Neural crest cell (in vitro differentiated cells): ENCODE data around the gene ANO1. TPM values are rescaled to one million over a fixed set of nuclear protein-coding genes. Genes with fewer than 3 reads are reported as not detected.

Source experiments
- DNase-seq: peaks from one replicate; pipeline ENCODE4 v3.0.0; 2021; ENCODE audit warnings: low read depth, mixed read lengths, low spot score
- H3K27ac Mint-ChIP-seq: one replicate; pipeline ENCODE4 v1.8.0; 2021; ENCODE audit warnings: mild to moderate bottlenecking, mixed read lengths; ENCODE audit not compliant: unreplicated experiment
- H3K27me3 Mint-ChIP-seq: 2 replicates; pipeline ENCODE4 v1.8.0; 2021; ENCODE audit warnings: low read depth, mild to moderate bottlenecking, mixed read lengths
- H3K36me3 Mint-ChIP-seq: 2 replicates; pipeline ENCODE4 v1.8.0; 2021; ENCODE audit warnings: low read depth, mild to moderate bottlenecking, mixed read lengths
- H3K4me1 Mint-ChIP-seq: 2 replicates; pipeline ENCODE4 v1.8.0; 2021; ENCODE audit warnings: mixed read lengths
- H3K4me3 Mint-ChIP-seq: one replicate; pipeline ENCODE4 v1.8.0; 2021; ENCODE audit warnings: mild to moderate bottlenecking, mixed read lengths
- H3K9me3 Mint-ChIP-seq: 2 replicates; pipeline ENCODE4 v1.8.0; 2021; ENCODE audit warnings: mixed read lengths
- total RNA-seq: library from RNA; stranded (reverse); gene quantifications from 2 replicates; pipeline ENCODE4 v1.2.1, GENCODE V29; 2021
- TF ChIP-seq, protein P1 (sequence below): fragments of 200-600 bp; sonication (generic); conservative IDR thresholded peaks from 2 replicates; pipeline ENCODE4 v1.5.0; 2021; ENCODE audit warnings: antibody characterized with exemption, mild to moderate bottlenecking

Gene ANO1
- total RNA-seq, 1 donor from 2014 or later = not detected

DNA sequence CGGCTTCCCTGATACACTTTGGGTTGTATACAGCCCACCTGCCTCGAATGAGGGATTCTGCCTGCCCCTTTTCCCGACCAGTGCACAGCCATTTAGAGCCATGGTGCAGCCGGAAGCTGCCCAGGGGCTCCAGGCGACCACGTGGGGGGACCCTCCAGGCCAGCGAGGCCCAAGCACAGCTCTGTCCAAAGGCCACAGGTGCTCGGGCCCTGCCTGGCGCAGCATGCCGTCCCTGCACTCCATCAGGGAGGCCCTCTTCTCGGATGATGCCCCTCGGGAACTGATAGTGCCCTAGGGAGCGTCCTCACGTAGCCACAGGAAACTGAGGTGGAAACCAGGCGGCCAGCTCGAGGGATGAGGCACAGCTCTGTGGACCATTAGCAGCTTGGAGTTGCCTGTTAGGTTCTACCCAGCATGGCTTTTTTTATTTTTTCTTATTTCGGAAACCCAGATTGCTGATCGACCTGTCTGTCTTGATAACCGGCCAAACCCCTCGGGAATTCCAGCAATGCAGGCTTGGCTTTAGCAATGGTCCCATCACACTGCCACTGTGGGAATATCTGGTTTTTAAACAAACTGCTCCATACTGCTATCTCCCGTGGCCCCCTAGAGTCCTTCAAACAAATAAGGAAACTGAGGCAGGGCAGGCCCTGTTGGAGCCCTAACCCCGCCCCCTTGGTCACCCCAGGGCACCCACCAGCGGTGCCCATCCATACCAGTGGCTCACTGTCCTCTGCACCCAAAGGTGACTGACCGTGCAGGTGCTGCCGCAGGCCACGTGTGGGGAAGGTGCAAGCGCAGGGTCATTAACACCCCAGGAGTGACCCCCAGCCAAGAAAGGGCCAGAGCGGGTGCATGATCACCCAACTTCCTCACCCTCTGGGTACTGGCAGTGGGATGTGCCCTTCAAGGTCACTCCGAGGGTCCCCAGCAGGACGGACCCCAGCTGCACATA is 8.0 kb downstream of the ANO1 start:
- H3K36me3 Mint-ChIP-seq = no peaks in the 10 kb centered on the region
- no peak overlapping the region for H3K27ac Mint-ChIP-seq
- TF ChIP-seq, protein P1, sequence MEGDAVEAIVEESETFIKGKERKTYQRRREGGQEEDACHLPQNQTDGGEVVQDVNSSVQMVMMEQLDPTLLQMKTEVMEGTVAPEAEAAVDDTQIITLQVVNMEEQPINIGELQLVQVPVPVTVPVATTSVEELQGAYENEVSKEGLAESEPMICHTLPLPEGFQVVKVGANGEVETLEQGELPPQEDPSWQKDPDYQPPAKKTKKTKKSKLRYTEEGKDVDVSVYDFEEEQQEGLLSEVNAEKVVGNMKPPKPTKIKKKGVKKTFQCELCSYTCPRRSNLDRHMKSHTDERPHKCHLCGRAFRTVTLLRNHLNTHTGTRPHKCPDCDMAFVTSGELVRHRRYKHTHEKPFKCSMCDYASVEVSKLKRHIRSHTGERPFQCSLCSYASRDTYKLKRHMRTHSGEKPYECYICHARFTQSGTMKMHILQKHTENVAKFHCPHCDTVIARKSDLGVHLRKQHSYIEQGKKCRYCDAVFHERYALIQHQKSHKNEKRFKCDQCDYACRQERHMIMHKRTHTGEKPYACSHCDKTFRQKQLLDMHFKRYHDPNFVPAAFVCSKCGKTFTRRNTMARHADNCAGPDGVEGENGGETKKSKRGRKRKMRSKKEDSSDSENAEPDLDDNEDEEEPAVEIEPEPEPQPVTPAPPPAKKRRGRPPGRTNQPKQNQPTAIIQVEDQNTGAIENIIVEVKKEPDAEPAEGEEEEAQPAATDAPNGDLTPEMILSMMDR = no peak
- H3K27me3 Mint-ChIP-seq = peaks cover 34% of the 10 kb centered on the region
- H3K4me1 Mint-ChIP-seq = peaks cover 17% of the 10 kb centered on the region
- no peak for DNase-seq
- H3K9me3 Mint-ChIP-seq = no peaks in the 10 kb centered on the region
- H3K4me3 Mint-ChIP-seq = no peak overlapping the region

DNA sequence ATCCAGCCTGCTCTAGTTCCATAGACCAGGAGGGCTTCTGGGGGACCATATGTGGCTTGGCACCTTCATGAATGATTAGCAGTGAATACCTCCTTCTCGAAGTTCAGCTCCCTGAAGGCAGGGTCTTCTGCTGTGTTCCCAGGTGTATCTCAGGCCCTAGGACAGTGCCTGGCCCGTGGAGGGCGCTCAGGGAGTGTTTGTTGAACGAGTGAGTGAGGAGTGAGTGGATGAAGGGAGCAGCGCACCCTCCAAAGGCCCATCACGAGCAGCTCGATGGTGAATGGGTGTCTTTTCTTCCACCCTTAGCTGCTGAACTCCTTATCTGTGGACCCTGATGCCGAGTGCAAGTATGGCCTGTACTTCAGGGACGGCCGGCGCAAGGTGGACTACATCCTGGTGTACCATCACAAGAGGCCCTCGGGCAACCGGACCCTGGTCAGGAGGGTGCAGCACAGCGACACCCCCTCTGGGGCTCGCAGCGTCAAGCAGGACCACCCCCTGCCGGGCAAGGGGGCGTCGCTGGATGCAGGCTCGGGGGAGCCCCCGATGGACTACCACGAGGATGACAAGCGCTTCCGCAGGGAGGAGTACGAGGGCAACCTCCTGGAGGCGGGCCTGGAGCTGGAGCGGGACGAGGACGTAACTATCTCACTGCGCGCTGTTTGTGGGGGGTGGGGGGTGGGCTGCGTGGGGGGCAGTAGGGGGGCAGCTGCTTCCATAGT is 9.5 kb downstream of the ANO1 start:
- TF ChIP-seq, protein P1 = no peak
- Mint-ChIP-seq H3K36me3 (no peaks in the 10 kb centered on the region), H3K4me1 (peaks cover 17% of the 10 kb centered on the region), H3K9me3 (no peaks in the 10 kb centered on the region), H3K27me3 (peaks cover 21% of the 10 kb centered on the region), H3K27ac (no peak overlapping the region), H3K4me3 (no peak overlapping the region)
- DNase-seq = no peak

DNA sequence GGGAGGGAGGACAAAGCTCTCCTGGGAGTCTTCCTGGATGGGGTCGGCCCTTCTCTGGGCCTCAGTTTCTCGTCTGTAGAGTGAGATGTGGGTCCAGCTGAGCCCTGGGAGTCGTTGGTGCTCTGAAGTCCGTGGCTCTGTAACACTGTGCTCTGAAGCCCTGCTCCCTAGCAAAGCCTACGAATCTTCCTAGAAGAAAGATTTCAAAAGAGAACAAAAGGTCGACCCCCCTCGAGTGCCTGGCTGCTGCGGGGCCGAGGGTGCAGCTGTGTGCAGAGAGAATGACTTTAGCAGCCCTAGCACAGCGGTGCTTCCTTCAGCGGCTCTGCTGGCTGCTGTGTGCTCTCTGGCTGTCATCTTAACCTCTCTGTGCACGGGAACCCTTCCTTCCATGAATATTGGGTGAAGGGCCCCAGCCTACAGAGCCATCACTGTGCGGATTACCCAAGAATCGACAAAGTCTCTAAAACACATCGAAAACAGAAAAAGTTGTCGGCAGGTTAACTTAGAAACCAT is 10.7 kb downstream of the ANO1 start:
- peaks cover 17% of the 10 kb centered on the region for H3K4me1 Mint-ChIP-seq
- no peaks in the 10 kb centered on the region for H3K36me3 Mint-ChIP-seq
- no peak overlapping the region for H3K27ac Mint-ChIP-seq
- peaks cover 11% of the 10 kb centered on the region for H3K27me3 Mint-ChIP-seq
- DNase-seq = no peak
- no peaks in the 10 kb centered on the region for H3K9me3 Mint-ChIP-seq
- H3K4me3 Mint-ChIP-seq = no peak overlapping the region
- TF ChIP-seq, protein P1 = no peak

DNA sequence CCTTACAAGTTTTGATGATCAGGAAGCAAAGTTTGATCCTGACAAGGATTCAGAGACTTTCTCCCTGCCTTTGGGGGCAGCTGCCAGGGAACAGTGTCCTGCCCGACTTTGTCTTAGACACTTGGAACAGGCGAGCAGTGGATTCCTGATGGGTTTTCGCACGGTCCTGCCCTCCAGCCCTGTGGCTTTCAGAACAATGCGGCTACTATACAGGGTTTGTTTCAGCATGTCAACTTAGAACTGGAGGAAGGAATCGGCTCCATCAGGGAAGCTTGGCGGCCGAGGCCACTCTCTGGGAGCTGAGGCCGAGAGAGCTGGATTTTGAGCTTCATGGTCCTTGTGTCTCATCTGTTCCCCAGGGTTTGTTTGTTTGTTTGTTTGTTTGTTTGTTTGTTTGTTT is 11.5 kb downstream of the ANO1 start:
- peak overlapping the region; percentile 57 for H3K27ac Mint-ChIP-seq
- H3K4me1 Mint-ChIP-seq = peaks cover 17% of the 10 kb centered on the region
- H3K27me3 Mint-ChIP-seq = peaks cover 10% of the 10 kb centered on the region
- H3K36me3 Mint-ChIP-seq = no peaks in the 10 kb centered on the region
- TF ChIP-seq, protein P1 = no peak
- DNase-seq = no peak
- no peak overlapping the region for H3K4me3 Mint-ChIP-seq
- H3K9me3 Mint-ChIP-seq = no peaks in the 10 kb centered on the region

DNA sequence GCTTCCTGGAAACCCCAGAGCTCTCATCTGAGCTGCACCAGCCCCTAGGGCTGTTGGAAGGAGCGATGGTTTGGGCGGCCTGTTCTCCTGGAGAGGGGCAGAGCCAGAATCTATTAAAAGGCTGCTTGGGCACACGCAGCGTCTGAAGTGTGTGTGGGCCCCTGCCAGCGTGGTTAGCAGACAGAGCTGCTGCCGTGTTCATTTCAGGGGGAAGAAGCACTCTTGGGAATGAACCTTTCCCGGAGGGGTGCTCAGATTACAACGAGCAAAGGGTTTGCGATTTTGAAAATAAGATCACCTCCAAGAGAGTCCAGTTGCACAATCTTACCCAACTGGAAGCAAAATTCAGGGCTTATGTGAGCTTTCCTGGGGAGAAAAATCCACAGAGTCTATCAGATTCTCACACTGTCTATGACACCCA is 12.9 kb downstream of the ANO1 start:
- H3K9me3 Mint-ChIP-seq = no peaks in the 10 kb centered on the region
- no peak for DNase-seq
- H3K27me3 Mint-ChIP-seq = peaks cover 8% of the 10 kb centered on the region
- H3K27ac Mint-ChIP-seq = no peak overlapping the region
- no peaks in the 10 kb centered on the region for H3K36me3 Mint-ChIP-seq
- TF ChIP-seq, protein P1 = no peak
- no peak overlapping the region for H3K4me3 Mint-ChIP-seq
- H3K4me1 Mint-ChIP-seq = peaks cover 17% of the 10 kb centered on the region
